ENCODE measurements around the gene THTPA. TPM values are rescaled to one million over a fixed set of nuclear protein-coding genes. Genes with fewer than 3 reads are reported as not detected.

THTPA gene
- total and polyA plus RNA-seq, 9 of the 15 experiments (the other 6 are each of a cell fraction or from before 2014, with no cell fraction given): 2.4 to 8.7 (median 5.2) TPM

DNA sequence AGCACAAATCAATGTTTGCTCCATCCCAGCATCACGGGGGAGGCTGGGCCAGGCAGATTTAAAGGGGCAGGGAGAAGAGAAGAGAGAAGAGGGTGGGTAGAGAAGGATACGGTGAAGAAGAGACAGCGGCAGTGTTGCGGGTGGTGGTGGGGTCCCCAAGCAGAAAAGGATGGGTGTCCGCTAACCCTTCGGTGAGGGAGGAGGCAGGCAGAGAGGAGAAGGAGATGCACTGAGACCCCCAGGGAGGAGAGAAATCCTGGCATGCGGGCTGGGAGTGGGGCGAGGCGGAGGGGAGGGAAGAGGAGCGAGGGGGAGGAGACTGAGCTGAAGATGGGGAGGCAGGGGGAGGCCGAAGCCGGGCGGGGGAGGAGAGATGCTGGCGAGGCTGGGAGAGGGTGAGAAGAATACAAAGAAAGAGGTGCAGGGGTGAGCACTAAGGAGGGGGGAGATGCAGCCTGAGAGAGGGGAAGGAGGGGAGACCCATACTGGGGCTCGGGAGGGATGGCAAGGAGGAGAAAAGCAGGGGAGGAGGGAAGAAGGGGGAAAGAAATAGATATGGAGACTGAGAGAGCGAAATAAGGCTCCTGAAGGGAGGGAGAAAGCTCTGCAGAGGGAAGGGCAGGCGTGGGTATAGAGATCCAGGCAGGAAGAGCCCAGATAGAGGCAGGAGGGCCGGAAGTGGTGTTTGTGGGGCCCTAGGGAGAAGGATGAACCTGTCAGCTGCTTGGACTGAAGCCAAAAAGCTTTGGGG is 22.7 kb downstream of the THTPA start, which contains the start of gene JPH4:
Gene JPH4, minus strand, starts transcription at position 231 of the 751 bp plus-strand sequence. CDS start 1,337 bp downstream, outside the sequence.
- Histone ChIP-seq H3K27ac (ENCODE audit: extremely low read depth, low read depth, low read length) (no peak within 1 kb of the TSS), H3K4me3 (no peak within 1 kb of the TSS), H3K4me2 (ENCODE audit: insufficient read depth, low read length) (no peak within 1 kb of the TSS), H2AFZ (ENCODE audit: low read depth, low read length) (no peak within 1 kb of the TSS), H3K9ac (ENCODE audit: insufficient read depth in 1 of 2, low read depth in 2 of 2, low read length in 2 of 2) (no peak within 1 kb of the TSS), H3K4me1 (replicated peaks in 1 of 2; ENCODE audit: control insufficient read depth in 2 of 2, insufficient read depth in 2 of 2, low read length in 2 of 2) (peaks cover 0 to 7% of the 10 kb centered on the region in 2 experiments; a peak in 3 of 5 replicates), H3K9me1 (ENCODE audit: control insufficient read depth, insufficient read depth, low read length) (no peaks in the 10 kb centered on the region), H3K36me3 (ENCODE audit: control insufficient read depth, insufficient read depth, low read length) (no peaks in the 10 kb centered on the region), H3K27me3 (ENCODE audit: control insufficient read depth in 2 of 2, insufficient read depth in 2 of 2, low read length in 2 of 2) (no peaks in the 10 kb centered on the region), H3K9me3 (replicated peaks; ENCODE audit: control insufficient read depth, insufficient read depth, low read depth, low read length) (no peaks in the 10 kb centered on the region), H4K20me1 (replicated peaks; ENCODE audit: control insufficient read depth, insufficient read depth, low read length) (no peaks in the 10 kb centered on the region), H3K79me2 (ENCODE audit: control insufficient read depth, insufficient read depth, low read length) (no peaks in the 10 kb centered on the region)
- TF ChIP-seq NFIC (IDR thresholded peaks at IDR 0.05): peak; percentile 72
- TF ChIP-seq ETV1 (tag; conservative IDR thresholded peaks at IDR 0.05; ENCODE audit: low read depth): peak; percentile 46; the same call in 1 of the 2 replicates
- no peak for TF ChIP-seq ZFP36 (IDR thresholded peaks at IDR 0.05; ENCODE audit: low read depth, low read length, partially characterized antibody)
- TF ChIP-seq, protein P1, sequence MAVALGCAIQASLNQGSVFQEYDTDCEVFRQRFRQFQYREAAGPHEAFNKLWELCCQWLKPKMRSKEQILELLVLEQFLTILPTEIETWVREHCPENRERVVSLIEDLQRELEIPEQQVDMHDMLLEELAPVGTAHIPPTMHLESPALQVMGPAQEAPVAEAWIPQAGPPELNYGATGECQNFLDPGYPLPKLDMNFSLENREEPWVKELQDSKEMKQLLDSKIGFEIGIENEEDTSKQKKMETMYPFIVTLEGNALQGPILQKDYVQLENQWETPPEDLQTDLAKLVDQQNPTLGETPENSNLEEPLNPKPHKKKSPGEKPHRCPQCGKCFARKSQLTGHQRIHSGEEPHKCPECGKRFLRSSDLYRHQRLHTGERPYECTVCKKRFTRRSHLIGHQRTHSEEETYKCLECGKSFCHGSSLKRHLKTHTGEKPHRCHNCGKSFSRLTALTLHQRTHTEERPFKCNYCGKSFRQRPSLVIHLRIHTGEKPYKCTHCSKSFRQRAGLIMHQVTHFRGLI (CRISPR knock-in tag; IDR thresholded peaks at IDR 0.05): no peak
- TF ChIP-seq GABPA (tag; conservative IDR thresholded peaks at IDR 0.05; ENCODE audit: low read depth): peak; percentile 68
- BruUV-seq (replicated peaks): no TSS peak
- in situ Hi-C loops (cut with MboI): no loop called here
- ChIA-PET POLR2A (no interaction called here), CTCF (ENCODE audit: low intra/inter-chr PET ratio) (interaction anchor here (0.6 kb wide), 1 partner anchor 20 kb away, joined by 3 read pairs; no protein-coding TSS in a partner anchor)
- FAIRE-seq: no peak
- intact Hi-C loops (cut with micrococcal nuclease): no loop called here
- 0% methylated on average over 1 of the region's 18 CpGs for WGBS (ENCODE audit: insufficient coverage, low coverage, missing lambda C conversion rate)
- peak; percentile 53 for ATAC-seq
- peak in 2 of 4 experiments; percentile 27 to 28 for DNase-seq (ENCODE audit: extremely low read depth in 1 of 4, low spot score in 3 of 4)
